HG02678 (cell line): Measurements from ENCODE around the gene VAV3.

ENCODE experiments used
- ATAC-seq: cut with Tn5 transposase; IDR thresholded peaks from one replicate; pipeline ENCODE4 v1.9.1; 2021; ENCODE audit warnings: mild to moderate bottlenecking, moderate library complexity; ENCODE audit not compliant: unreplicated experiment

Gene VAV3

DNA sequence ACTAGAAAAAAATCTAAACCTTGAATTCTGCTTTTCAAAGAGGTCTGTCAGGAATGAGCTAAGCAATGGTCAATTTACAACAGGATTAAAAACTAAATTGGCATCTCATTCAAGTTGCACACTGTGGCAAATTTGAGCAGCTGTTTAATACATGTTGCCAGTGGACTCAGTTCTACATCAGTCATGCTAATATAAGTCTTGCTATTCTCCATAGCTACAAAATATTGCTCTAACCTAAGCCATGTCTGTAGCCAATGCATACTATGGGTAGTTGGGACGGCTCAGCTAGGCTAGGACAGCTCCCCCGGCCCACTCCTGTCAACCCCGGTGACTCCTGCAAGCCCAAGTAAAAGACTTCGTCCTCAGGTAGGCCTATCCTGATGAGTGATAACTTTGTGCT lies 10.9 kb upstream of the VAV3 start:
- ATAC-seq = no peak

DNA sequence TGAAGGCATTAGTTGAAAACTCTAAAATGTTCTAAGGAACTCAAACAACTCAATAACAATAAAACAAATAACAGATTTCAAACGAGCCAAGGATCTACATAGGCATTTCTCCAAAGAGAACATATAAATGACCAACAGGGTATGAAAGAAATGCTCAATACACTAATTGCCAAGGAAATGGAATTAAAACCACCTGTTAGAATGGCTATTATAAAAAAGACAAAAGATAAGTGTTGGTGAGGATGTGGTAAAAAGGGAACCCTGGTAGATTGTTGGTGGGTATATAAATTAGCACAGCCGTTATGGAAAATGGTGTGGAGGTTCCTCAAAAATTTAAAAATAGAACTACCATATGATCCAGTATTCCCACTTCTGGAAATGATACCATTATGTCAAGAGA lies 9.1 kb upstream of the VAV3 start:
- ATAC-seq = no peak

GRCh38 chr1:107972391-107973180 lies 7.6 kb upstream of the VAV3 start:
- no peak for ATAC-seq

GRCh38 chr1:107966550-107966949 lies 1.6 kb upstream of the VAV3 start:
- no peak for ATAC-seq

GRCh38 chr1:107964336-107965109 lies 457 bp downstream of the VAV3 start:
- ATAC-seq = no peak

DNA sequence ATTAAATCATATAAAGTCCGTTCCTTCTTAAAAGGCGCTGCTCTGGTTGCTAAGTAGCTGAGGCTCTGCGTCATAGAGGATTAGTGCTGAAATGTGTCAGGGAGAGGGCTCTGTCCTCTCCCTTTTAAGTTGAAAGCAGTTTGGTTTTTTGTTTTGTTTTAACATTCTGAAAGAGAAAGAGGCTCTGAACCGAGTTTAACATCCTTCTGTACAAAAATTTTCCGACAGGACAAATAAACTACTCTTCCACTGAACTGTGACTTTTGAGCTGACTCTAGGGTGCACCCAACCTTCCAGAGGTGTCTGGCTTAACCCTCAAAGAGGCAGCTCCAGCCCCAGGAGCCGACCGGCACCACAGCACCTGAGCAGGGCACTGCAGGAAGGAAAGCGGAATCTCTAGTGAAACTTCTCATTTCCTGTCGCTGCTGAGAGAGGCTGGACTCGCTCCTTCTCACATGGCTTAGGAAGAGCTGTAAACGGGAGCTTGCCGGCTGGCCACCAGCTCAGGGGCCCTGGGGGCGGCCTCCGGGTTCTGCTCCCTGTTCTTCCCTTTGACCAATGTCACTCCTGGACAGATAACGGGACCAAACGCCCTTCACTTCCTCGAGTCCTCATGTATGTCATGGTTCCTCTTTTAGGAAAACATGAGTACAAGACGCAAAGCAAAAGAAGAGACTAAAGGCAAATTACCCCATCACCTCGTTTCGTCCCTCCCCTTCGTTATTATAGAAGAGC lies 1.2 kb downstream of the VAV3 start:
- ATAC-seq = peak; percentile 83

GRCh38 chr1:107963008-107963407 lies 2.0 kb downstream of the VAV3 start:
- ATAC-seq = no peak

- ATAC-seq = no peak
Observed at GRCh38 chr1:107954719-107955415, 10.1 kb downstream of the VAV3 start.

- no peak for ATAC-seq
Observed at GRCh38 chr1:107954126-107954525, 10.9 kb downstream of the VAV3 start.

GRCh38 chr1:107953556-107953955 lies 11.4 kb downstream of the VAV3 start:
- ATAC-seq = no peak

- no peak for ATAC-seq
Observed at GRCh38 chr1:107952989-107953388, 12.0 kb downstream of the VAV3 start.

DNA sequence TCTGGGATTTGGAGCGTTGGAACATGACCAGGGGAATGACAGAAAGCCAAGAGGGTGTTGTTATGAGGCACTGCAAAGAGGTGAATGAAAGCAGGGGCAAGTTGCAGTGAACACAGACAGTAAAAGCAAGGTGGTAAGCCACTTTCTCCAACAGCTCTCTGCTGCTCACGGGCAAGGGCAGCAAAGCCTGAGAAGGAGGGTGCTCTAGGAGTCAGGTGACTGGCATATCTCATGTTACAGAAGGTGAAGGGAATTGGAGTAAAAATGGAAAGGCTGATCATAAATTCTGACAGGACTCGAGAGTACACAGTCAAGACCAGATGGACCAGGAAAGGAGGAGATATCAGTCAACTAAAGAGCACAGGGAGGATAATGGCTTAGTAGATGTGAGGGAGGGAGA lies 14.5 kb downstream of the VAV3 start:
- no peak for ATAC-seq

DNA sequence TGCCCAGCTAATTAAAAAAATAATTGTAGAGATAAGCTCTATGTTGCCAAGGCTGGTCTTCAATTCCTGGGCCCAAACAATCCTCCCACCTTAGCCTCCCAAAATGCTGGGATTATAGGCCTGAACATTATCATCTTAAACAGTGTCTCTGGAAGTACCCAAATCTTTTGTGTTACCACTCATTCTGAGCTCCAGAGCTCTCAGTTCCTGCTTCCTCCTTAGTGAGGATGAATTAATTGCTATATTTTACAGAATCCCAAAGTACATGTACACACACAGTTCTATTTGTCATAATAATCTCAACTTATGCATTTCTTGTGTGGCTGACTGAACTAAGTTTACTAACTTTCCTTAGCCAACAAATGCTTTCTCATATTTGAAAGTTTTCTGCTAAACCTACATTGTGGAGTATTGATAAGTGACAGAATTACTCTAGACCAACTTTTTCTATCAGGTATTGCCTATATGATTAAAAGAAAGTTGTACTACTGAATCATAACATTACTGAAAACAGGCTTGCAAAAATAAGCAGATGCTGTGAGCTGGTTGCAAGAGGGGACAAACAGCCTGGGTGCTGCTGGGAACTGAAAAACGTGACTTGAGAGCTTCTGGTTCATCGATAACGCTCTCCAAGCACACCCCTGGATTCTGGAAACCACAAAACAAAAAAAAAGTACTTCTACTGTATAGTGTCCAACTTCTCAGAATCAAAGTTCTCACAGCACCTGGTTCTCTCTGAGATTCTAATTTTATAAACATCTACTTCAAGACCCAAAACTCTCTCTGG lies 15.3 kb downstream of the VAV3 start:
- ATAC-seq = peak; percentile 77

DNA sequence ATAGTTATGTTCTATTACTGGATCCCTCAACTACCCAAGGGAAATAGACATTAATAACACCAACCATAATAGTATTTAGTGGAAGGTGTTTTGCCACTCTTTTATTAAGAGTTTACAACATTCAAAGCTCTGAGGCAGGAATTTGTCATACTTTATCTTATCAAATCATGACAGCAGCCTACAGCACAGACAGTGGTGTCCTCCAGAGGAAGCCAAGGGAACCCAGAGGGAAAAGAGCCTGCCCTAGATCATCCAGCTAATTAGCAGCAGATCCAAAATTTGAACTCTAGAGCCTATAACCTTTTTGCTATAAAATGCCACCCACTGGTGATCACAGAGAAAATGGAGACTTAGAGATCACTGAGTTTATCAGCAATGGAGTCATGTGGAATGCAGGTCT lies 18.2 kb downstream of the VAV3 start:
- ATAC-seq = no peak

GRCh38 chr1:107943694-107944093 lies 21.3 kb downstream of the VAV3 start:
- no peak for ATAC-seq

DNA sequence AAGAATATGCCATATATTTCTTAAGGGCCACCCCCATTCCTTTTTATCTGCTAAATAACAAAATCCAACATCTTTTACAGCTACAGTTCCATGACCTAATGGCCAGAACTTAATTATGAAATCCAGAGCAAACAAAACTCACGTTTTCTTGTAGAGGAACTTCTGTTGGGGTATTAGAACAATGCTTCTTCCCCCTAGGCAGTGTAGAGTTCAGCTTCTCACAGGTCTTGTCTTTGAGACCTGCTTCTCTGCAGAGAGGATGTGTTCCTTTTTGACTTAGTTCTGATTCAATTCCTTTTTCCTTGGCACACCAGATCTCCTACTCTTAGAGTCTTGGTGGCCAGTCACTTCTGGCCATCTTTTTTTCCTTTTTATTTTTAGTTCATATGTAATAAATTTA lies 22.2 kb downstream of the VAV3 start:
- no peak for ATAC-seq

DNA sequence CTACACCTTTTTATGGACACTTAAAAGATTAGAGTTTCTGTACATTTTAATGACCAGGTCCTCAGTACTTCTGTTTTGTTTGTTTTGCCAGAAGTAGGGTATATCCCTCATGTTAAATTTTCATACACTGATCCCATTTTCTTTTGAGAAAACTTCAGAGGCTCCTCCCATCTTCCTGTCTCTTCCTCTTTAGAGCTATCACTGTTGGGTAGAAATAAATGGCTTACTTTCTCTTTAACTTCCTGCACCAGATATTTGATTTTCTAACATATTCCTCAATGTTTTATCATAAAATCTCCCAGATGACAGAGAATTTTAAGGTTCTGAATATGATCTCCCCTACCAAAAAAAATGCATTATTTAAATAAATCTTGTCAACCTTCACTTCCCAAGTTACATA lies 23.4 kb downstream of the VAV3 start:
- no peak for ATAC-seq

- no peak for ATAC-seq
Observed at GRCh38 chr1:107941123-107941522, 23.9 kb downstream of the VAV3 start.

DNA sequence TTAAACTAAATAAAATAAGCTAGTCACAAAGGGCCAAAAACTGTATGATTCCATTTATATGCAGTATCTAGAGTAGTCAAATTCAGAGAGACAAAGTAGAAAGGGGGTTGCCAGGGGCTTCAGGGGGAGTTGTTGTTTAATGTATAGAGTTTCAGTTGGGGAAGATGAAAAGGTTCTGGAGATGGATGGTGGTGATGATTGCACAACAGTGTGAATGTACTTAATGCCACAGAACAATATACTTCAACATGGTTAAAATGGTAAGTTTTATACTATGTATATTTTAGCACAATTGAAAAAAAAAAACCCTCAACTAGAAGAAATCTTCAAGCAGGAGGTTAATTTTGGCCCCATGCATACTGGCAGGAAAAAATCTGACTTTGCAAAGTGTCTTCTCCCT lies 24.3 kb downstream of the VAV3 start:
- ATAC-seq = no peak

- ATAC-seq = no peak
Observed at GRCh38 chr1:107940017-107940577, 24.9 kb downstream of the VAV3 start.
